ENCODE results near the gene FBXO36.

DNA sequence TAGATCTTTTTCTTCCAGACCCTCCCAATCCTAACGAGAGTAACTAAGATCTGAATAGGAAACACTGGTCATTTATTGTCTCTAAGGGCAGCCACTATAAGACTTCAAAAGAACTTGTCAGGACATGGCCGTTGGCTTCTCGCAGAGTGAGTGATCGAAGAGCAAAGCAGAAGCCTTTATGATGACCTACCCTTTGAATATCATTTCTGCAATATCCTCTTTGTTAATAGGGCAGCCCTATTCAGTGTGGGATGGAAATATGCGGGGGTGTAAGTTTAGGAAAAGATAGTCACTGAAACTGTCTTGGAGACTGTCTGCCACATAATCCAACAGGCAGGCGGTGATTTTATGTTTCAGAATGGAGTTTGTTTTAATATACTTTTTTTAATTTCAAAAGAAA, 70.9 kb downstream of the FBXO36 start:
- TF ChIP-seq, protein P1, sequence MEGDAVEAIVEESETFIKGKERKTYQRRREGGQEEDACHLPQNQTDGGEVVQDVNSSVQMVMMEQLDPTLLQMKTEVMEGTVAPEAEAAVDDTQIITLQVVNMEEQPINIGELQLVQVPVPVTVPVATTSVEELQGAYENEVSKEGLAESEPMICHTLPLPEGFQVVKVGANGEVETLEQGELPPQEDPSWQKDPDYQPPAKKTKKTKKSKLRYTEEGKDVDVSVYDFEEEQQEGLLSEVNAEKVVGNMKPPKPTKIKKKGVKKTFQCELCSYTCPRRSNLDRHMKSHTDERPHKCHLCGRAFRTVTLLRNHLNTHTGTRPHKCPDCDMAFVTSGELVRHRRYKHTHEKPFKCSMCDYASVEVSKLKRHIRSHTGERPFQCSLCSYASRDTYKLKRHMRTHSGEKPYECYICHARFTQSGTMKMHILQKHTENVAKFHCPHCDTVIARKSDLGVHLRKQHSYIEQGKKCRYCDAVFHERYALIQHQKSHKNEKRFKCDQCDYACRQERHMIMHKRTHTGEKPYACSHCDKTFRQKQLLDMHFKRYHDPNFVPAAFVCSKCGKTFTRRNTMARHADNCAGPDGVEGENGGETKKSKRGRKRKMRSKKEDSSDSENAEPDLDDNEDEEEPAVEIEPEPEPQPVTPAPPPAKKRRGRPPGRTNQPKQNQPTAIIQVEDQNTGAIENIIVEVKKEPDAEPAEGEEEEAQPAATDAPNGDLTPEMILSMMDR (IDR thresholded peaks at IDR 0.05): no peak
- TF ChIP-seq POLR2A (IDR thresholded peaks at IDR 0.05): no peak

Data from thyroid gland (tissue), 4 donors.